Measurements from ENCODE around the gene TLL2.

TLL2 gene

GRCh38 chr10:96357038-96357620, 156.6 kb downstream of the TLL2 start:
- H3K4me1 ChIP-seq (ENCODE audit: control insufficient read depth, insufficient read depth, low read depth, low read length), result no peaks in the 10 kb centered on the region
- H2BK5ac ChIP-seq (ENCODE audit: low read depth, low read length, poor library complexity, severe bottlenecking), result no peak overlapping the region
- no peaks in the 10 kb centered on the region for H3K9me3 ChIP-seq (ENCODE audit: control insufficient read depth, low read length)
- no peak overlapping the region for H2BK12ac ChIP-seq (ENCODE audit: low read length in 2 of 2)
- no peaks in the 10 kb centered on the region for H3K79me1 ChIP-seq (replicated peaks; ENCODE audit: low read length, poor library complexity, severe bottlenecking)
- no peak overlapping the region for H2BK15ac ChIP-seq (ENCODE audit: low read depth, poor library complexity, severe bottlenecking)
- no peak overlapping the region for H4K8ac ChIP-seq (ENCODE audit: low read length)
- peaks cover 31 to 49% of the 10 kb centered on the region in 2 experiments for H3K27me3 ChIP-seq (ENCODE audit: control insufficient read depth in 1 of 2, insufficient read depth in 1 of 2, low read length in 2 of 2)
- 62% methylated on average over 8 of the region's 8 CpGs for WGBS
- no peak overlapping the region for H3K27ac ChIP-seq (ENCODE audit: low read length, poor library complexity, severe bottlenecking)
- DNase-seq, result no peak
- H4K91ac ChIP-seq (ENCODE audit: low read length), result no peak overlapping the region
- H3K14ac ChIP-seq (ENCODE audit: low read length in 2 of 2), result no peak overlapping the region
- H3K4me2 ChIP-seq (ENCODE audit: low read length, poor library complexity, severe bottlenecking), result no peak overlapping the region
- no peak overlapping the region for H2AFZ ChIP-seq (ENCODE audit: low read depth, low read length)
- H2BK120ac ChIP-seq (ENCODE audit: low read depth, low read length), result no peak overlapping the region
- H3K9ac ChIP-seq (ENCODE audit: low read length), result no peak overlapping the region
- no peak overlapping the region for H3K18ac ChIP-seq (ENCODE audit: low read depth in 1 of 2, low read length in 2 of 2)
- no peak overlapping the region for H2AK5ac ChIP-seq (ENCODE audit: low read length, severe bottlenecking)
- no peak overlapping the region for H3K23ac ChIP-seq (ENCODE audit: low read length in 2 of 2)
- no peak overlapping the region for H3K4ac ChIP-seq (ENCODE audit: low read depth in 1 of 2, low read length in 2 of 2)
- no peaks in the 10 kb centered on the region for H3K36me3 ChIP-seq (ENCODE audit: control insufficient read depth in 1 of 2, insufficient read depth in 2 of 2, low read depth in 1 of 2, low read length in 2 of 2)
- H3K4me3 ChIP-seq (ENCODE audit: insufficient read depth in 1 of 2, low read depth in 1 of 2, low read length in 2 of 2), result no peak overlapping the region

GRCh38 chr10:96352582-96352981, 161.1 kb downstream of the TLL2 start:
- H3K4me1 ChIP-seq (ENCODE audit: control insufficient read depth, insufficient read depth, low read depth, low read length), result no peaks in the 10 kb centered on the region
- H3K36me3 ChIP-seq (ENCODE audit: control insufficient read depth in 1 of 2, insufficient read depth in 2 of 2, low read depth in 1 of 2, low read length in 2 of 2), result no peaks in the 10 kb centered on the region
- no peak overlapping the region for H2BK5ac ChIP-seq (ENCODE audit: low read depth, low read length, poor library complexity, severe bottlenecking)
- no peak overlapping the region for H3K9ac ChIP-seq (ENCODE audit: low read length)
- H3K23ac ChIP-seq (ENCODE audit: low read length in 2 of 2), result no peak overlapping the region
- H2BK12ac ChIP-seq (ENCODE audit: low read length in 2 of 2), result no peak overlapping the region
- H3K14ac ChIP-seq (ENCODE audit: low read length in 2 of 2), result no peak overlapping the region
- no peak overlapping the region for H4K8ac ChIP-seq (ENCODE audit: low read length)
- no peak overlapping the region for H2BK120ac ChIP-seq (ENCODE audit: low read depth, low read length)
- H3K4me2 ChIP-seq (ENCODE audit: low read length, poor library complexity, severe bottlenecking), result no peak overlapping the region
- H3K27me3 ChIP-seq (ENCODE audit: control insufficient read depth in 1 of 2, insufficient read depth in 1 of 2, low read length in 2 of 2), result peaks cover 34 to 35% of the 10 kb centered on the region in 2 experiments
- H4K91ac ChIP-seq (ENCODE audit: low read length), result no peak overlapping the region
- no peak overlapping the region for H3K4ac ChIP-seq (ENCODE audit: low read depth in 1 of 2, low read length in 2 of 2)
- no peak overlapping the region for H3K18ac ChIP-seq (ENCODE audit: low read depth in 1 of 2, low read length in 2 of 2)
- H3K9me3 ChIP-seq (ENCODE audit: control insufficient read depth, low read length), result no peaks in the 10 kb centered on the region
- DNase-seq, result no peak
- no peak overlapping the region for H3K4me3 ChIP-seq (ENCODE audit: insufficient read depth in 1 of 2, low read depth in 1 of 2, low read length in 2 of 2)
- no peak overlapping the region for H2AK5ac ChIP-seq (ENCODE audit: low read length, severe bottlenecking)
- 60% methylated on average over 4 of the region's 4 CpGs for WGBS
- no peak overlapping the region for H3K27ac ChIP-seq (ENCODE audit: low read length, poor library complexity, severe bottlenecking)
- no peak overlapping the region for H2BK15ac ChIP-seq (ENCODE audit: low read depth, poor library complexity, severe bottlenecking)
- no peaks in the 10 kb centered on the region for H3K79me1 ChIP-seq (replicated peaks; ENCODE audit: low read length, poor library complexity, severe bottlenecking)
- H2AFZ ChIP-seq (ENCODE audit: low read depth, low read length), result no peak overlapping the region

GRCh38 chr10:96352027-96352426, 161.7 kb downstream of the TLL2 start:
- Histone ChIP-seq H3K27ac (ENCODE audit: low read length, poor library complexity, severe bottlenecking) (no peak overlapping the region), H2BK5ac (ENCODE audit: low read depth, low read length, poor library complexity, severe bottlenecking) (no peak overlapping the region), H3K4me2 (ENCODE audit: low read length, poor library complexity, severe bottlenecking) (no peak overlapping the region)

GRCh38 chr10:96346295-96346694, 167.4 kb downstream of the TLL2 start:
- DNase-seq, result no peak
- Histone ChIP-seq H3K4me1 (ENCODE audit: control insufficient read depth, insufficient read depth, low read depth, low read length) (no peaks in the 10 kb centered on the region), H3K9me3 (ENCODE audit: control insufficient read depth, low read length) (peaks cover 11% of the 10 kb centered on the region), H4K91ac (ENCODE audit: low read length) (no peak overlapping the region), H3K14ac (ENCODE audit: low read length in 2 of 2) (no peak overlapping the region), H2BK15ac (ENCODE audit: low read depth, poor library complexity, severe bottlenecking) (no peak overlapping the region), H3K79me1 (replicated peaks; ENCODE audit: low read length, poor library complexity, severe bottlenecking) (no peaks in the 10 kb centered on the region), H2BK12ac (ENCODE audit: low read length in 2 of 2) (no peak overlapping the region), H3K9ac (ENCODE audit: low read length) (no peak overlapping the region), H2AFZ (ENCODE audit: low read depth, low read length) (no peak overlapping the region), H3K4me3 (ENCODE audit: insufficient read depth in 1 of 2, low read depth in 1 of 2, low read length in 2 of 2) (no peak overlapping the region), H2AK5ac (ENCODE audit: low read length, severe bottlenecking) (no peak overlapping the region), H3K23ac (ENCODE audit: low read length in 2 of 2) (no peak overlapping the region), H2BK5ac (ENCODE audit: low read depth, low read length, poor library complexity, severe bottlenecking) (no peak overlapping the region), H3K4ac (ENCODE audit: low read depth in 1 of 2, low read length in 2 of 2) (no peak overlapping the region), H3K4me2 (ENCODE audit: low read length, poor library complexity, severe bottlenecking) (no peak overlapping the region), H4K8ac (ENCODE audit: low read length) (no peak overlapping the region), H2BK120ac (ENCODE audit: low read depth, low read length) (no peak overlapping the region), H3K27ac (ENCODE audit: low read length, poor library complexity, severe bottlenecking) (no peak overlapping the region), H3K18ac (ENCODE audit: low read depth in 1 of 2, low read length in 2 of 2) (no peak overlapping the region), H3K27me3 (ENCODE audit: control insufficient read depth in 1 of 2, insufficient read depth in 1 of 2, low read length in 2 of 2) (peaks cover 6 to 16% of the 10 kb centered on the region in 2 experiments), H3K36me3 (ENCODE audit: control insufficient read depth in 1 of 2, insufficient read depth in 2 of 2, low read depth in 1 of 2, low read length in 2 of 2) (no peaks in the 10 kb centered on the region)
- 57% methylated on average over 1 of the region's 1 CpG for WGBS

More at GRCh38 chr10:96352027-96352426, 161.7 kb downstream of the TLL2 start:
- no peaks in the 10 kb centered on the region for H3K9me3 ChIP-seq (ENCODE audit: control insufficient read depth, low read length)
- no peaks in the 10 kb centered on the region for H3K79me1 ChIP-seq (replicated peaks; ENCODE audit: low read length, poor library complexity, severe bottlenecking)
- H3K14ac ChIP-seq (ENCODE audit: low read length in 2 of 2), result no peak overlapping the region
- DNase-seq, result no peak
- peaks cover 29 to 30% of the 10 kb centered on the region in 2 experiments for H3K27me3 ChIP-seq (ENCODE audit: control insufficient read depth in 1 of 2, insufficient read depth in 1 of 2, low read length in 2 of 2)
- H3K23ac ChIP-seq (ENCODE audit: low read length in 2 of 2), result no peak overlapping the region
- H2AFZ ChIP-seq (ENCODE audit: low read depth, low read length), result no peak overlapping the region
- H4K8ac ChIP-seq (ENCODE audit: low read length), result no peak overlapping the region
- H4K91ac ChIP-seq (ENCODE audit: low read length), result no peak overlapping the region
- H3K4ac ChIP-seq (ENCODE audit: low read depth in 1 of 2, low read length in 2 of 2), result no peak overlapping the region
- no peaks in the 10 kb centered on the region for H3K36me3 ChIP-seq (ENCODE audit: control insufficient read depth in 1 of 2, insufficient read depth in 2 of 2, low read depth in 1 of 2, low read length in 2 of 2)
- H3K18ac ChIP-seq (ENCODE audit: low read depth in 1 of 2, low read length in 2 of 2), result no peak overlapping the region
- no peak overlapping the region for H3K4me3 ChIP-seq (ENCODE audit: insufficient read depth in 1 of 2, low read depth in 1 of 2, low read length in 2 of 2)
- no peak overlapping the region for H2BK120ac ChIP-seq (ENCODE audit: low read depth, low read length)
- no peak overlapping the region for H2BK12ac ChIP-seq (ENCODE audit: low read length in 2 of 2)
- no peaks in the 10 kb centered on the region for H3K4me1 ChIP-seq (ENCODE audit: control insufficient read depth, insufficient read depth, low read depth, low read length)
- no peak overlapping the region for H2AK5ac ChIP-seq (ENCODE audit: low read length, severe bottlenecking)
- no peak overlapping the region for H2BK15ac ChIP-seq (ENCODE audit: low read depth, poor library complexity, severe bottlenecking)
- no peak overlapping the region for H3K9ac ChIP-seq (ENCODE audit: low read length)
